Measurements from ENCODE around the gene PPP1R3G.

Gene PPP1R3G

GRCh38 chr6:5073992-5074391 lies 11.1 kb upstream of the PPP1R3G start:
- DNase-seq = no peak

DNA sequence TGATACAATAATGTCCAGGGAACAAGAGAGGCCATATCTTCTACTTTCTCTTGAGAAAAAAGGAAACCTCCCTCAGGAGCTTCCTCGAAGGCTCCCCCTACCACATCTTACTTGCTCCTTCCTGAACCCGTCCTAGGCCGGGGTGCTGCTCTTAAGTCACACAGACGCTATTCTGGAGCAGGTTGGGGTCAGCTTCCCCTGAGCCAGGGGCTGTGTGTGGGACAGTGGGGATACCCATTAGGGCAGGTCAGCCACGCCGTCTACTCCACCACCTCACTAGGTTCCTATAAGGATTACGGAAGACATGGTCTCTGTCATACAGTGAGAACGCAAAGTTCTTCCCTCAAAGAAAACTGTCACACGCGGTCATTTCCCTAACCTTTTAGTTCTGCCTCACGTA lies 8.2 kb upstream of the PPP1R3G start:
- no peak for DNase-seq

DNA sequence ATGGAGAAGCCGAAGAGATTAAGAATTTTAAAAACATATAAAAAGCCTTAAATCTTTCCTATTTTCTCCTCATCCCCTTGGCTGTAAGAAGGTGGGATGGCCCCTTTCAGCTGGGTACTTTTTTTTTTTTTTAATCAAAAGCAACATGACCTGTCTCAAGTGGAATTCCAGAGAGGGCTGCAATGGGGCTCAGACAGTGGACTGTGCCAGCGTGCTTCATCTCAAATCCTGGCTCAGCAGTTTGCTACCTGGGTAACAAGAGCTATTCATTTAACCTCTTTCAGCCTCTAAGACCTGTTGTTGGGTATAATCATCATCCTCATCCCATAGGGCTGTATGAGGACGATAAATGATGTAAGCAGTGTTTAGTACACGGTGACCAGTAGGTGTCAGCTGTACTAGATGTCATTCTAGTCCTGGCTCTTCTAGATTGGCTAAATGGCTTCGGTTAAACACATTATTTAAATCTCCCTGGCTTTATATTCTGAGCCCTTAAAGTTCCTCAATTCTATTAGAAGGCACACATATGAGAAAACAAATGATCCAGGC lies 6.9 kb upstream of the PPP1R3G start:
- no peak for DNase-seq

DNA sequence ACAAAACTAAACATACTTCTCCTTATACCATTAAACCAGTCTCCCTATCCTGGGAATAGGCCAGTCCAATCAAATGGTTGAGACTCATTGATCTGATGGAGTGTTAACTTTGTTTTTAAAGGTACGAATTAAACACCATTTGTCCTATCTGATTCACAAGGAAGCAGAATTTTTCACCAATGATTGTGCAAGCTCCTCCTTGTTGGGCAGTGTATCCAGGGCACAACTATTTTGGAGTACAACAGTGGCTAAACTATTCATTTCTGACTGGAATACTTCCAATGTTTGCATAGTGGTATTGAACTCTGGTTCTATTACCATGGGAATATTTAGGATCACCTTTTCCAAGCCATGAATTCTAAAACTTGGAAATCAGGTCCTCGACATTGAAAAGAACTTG lies 5.4 kb upstream of the PPP1R3G start:
- DNase-seq = no peak

DNA sequence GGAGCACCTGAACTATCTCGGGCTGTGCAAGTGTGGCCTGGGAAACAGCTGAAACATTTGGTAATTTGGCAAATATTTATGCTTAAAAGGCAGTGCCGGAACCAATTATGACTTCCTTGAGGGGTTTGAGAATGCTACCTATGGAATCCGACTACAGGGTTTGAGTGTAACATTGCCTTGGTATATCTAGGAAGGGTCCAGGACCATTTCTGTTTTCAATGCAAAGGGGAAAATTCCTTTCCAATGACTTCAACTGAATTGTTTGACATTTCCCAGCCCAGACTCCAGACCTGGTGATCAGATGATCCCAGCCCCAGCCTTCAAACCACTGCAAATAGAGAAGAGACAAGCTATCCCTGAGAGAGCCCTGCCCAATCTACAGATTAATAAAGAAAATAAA lies 4.6 kb upstream of the PPP1R3G start:
- no peak for DNase-seq

GRCh38 chr6:5081182-5081581 lies 4.0 kb upstream of the PPP1R3G start:
- DNase-seq = no peak

DNA sequence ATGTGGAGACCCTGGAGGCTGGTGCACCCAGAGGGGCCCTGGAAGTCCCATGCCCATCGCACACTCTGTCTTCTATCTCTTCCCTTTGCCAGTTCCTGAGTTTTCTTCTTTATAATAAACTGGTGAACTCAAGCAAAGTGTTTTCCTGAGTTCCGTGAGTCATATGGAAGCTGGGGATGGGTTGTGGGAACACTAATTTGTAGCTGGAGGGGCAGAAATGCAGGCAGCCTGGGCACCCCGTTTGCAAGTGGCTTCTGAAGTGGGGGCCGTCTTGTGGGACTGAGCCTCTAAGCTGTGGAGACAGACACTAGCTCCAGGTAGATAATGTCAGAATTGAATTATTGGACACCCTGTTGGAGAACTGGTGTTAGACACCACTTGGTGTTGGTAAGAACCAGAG lies 3.2 kb upstream of the PPP1R3G start:
- no peak for DNase-seq

GRCh38 chr6:5082487-5083306 lies 2.4 kb upstream of the PPP1R3G start:
- DNase-seq = no peak

DNA sequence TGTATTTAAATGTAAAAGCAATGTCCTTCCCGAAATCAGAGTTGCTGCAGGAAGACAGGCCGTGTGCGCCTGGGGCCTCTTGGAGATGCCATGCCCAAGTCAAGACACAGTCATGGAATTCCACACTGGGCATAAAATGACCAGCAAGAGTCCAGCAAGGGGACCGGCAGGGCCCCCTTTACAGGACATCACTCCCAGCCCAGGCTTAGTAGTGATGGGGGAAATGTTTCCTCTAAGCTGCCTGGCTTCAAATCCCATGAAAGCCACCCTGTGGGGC lies 1.9 kb upstream of the PPP1R3G start:
- no peak for DNase-seq

DNA sequence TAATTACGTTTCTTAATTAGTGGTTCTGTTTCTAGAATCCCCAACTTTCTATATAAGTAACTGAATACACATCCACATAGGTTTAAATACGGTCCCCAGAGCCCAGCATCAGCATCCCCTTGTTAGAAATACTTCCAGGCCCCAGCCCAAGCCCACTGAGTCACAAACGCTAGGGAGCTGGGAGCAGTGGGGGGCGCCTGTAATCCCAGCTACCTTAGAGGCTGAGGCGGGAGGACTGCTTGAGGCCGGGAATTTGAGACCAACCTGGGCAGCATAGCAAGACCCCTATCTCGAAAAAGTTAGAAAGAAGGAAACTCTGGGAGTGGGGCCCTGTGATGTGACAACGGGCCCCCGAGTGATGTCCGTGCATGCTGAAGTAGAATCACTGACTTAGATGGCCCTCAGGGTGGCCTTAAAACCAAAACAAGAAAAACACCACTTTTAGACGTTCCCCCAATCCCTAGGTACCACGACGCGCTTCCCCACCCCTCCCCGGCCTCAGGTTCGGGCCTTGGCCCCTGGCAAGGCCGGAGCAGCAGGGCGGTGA lies 1.3 kb upstream of the PPP1R3G start:
- no peak for DNase-seq

GRCh38 chr6:5084360-5084780 lies 771 bp upstream of the PPP1R3G start:
- DNase-seq = no peak

- no peak for DNase-seq
These were observed 630 bp downstream of the PPP1R3G start for GRCh38 chr6:5085648-5086293.

GRCh38 chr6:5086294-5086890 lies 1.3 kb downstream of the PPP1R3G start:
- no peak for DNase-seq

DNA sequence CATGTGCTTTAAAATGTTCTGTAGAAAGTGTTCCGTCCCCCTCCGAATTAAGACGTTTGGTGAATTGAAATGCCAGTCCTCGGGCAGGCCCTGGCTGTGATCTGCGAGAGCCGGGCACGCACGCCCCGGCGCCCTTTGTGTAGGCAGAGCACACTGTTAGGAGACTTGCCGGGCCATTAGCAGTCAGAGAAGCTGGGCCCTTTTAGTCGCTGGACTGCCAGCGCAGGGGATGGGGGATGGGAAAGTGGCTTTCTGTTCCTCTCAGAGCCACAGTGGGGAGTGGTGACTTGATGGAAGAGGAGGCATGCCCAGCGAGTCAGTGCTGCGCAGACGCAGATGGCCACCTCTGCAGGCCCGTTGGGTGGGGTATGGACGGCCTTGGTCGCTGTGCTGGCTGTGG lies 2.2 kb downstream of the PPP1R3G start:
- no peak for DNase-seq

- DNase-seq = no peak
These were observed 3.6 kb downstream of the PPP1R3G start for GRCh38 chr6:5088780-5089179.

DNA sequence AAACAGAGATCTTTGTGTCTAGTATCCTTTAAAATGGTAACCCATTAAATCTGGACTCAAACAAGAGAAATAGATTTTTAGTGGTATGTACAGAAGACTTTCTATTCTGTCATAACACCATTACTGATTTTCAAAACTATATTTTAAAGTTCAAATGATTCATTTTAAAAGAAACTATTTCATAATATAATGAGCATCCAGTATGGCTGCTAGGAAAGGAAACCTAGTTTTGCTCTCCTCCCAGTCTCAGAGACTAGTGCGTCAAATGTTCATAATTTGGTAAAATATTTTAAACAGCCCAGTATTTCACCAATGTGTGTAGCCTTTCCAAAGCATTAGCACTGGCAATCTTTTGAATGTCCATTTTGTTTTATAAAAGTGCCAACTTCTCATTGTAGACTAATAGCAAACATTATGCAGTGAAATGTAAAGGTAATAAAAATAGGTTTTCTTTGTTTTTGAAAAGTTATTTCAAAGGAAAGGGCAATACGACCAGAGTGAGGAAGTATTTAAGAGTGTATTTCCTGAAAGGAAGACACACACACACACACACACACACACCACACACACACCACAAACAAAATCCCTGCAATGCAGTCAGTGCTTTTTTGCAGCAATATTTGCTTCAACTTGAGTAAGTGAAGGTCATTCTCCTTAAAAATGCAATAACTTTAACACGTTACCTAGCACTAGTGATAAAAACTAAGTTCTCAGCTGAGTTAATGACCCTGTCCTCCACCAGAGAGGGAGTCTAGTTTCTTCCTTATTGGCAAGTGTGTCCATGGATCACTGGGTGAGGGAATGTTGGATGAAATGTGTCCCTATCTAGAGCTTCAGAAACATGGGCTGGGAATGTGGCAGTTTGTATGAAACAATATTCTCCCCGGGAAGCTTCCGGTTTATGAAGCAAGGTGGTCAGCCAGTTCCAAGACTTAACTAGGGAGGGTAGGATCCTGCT lies 4.6 kb downstream of the PPP1R3G start:
- no peak for DNase-seq

GRCh38 chr6:5090603-5091002 lies 5.5 kb downstream of the PPP1R3G start:
- no peak for DNase-seq

DNA sequence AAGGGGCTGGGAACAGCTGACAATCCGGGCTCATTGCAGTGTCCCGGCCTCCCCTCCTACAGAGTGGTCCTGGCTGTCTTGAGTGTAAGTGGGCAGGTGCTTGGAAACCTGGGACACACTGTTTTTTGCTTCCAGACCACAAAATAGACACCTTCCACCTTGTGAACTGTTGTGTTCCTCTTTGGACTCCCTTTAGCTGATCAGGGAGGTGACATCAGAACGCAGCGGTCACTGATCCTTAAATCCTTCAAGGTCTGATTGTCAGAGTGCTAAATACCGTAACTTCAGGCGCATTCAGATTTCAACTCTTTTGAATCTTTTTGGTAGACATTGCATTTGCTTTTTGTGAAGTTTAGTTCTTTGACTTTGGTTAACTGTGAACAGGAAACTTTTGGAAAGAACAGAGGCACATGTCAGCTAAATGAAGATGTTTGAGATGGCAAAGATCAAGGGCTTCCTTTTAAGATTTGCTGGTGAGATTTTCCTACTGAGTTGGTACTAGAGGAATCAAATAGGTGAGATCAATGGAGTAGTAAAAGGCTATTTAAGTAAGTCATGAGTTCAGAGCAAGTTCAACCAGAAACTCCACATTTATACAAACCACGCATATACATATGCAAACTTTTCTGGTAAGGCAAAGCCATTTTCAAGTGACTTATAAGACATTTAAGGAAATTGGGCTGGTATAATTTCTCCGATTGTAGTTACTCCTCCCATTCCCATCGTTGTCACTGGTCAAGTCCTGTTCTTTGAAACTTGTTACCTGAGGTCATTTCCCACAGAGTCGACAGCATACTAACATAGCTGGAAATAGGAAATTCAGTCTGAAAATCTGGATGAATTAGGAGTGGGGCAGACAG lies 6.3 kb downstream of the PPP1R3G start:
- no peak for DNase-seq

DNA sequence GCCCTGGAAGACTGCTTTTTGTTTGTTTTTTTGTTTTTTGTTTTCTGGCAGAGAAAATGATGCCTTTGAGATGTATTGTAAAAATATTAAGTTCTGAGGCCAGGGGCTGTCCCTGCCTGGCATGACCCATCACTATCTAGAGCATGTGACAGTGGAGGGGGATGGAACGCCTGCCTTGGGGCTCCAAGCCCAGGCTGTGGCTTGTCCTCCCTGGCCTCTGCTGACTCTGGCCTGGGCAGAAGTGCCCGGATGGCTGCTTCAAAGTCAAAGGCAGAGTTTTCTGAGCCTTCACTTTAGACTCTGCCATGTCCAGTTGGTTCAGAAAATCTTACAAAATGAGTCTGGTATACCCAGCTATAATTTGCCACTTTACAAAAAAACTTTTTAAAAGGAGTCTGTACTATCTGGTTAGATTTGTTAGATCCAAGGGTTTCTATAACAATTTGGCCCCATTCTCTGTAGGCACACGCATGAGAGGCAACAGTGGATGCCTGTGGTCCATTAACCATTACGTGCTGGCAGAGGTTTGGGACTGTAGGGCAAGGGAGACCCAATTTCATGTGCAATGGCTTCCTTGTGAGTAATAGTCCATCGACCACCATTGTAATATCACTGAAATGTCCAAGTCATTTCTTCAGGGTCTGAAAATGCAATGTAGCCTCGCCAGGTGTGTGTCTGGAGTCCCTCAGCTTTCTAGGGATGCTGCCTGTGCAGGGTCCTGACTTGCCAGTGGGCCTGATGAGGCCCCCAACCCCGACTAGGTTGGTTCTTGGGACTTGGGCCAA lies 8.3 kb downstream of the PPP1R3G start:
- no peak for DNase-seq

GRCh38 chr6:5094327-5094726 lies 9.2 kb downstream of the PPP1R3G start:
- DNase-seq = no peak

GRCh38 chr6:5095236-5095635 lies 10.1 kb downstream of the PPP1R3G start:
- no peak for DNase-seq
